ENCODE data around the gene SNAPC2.

The SNAPC2 gene

DNA sequence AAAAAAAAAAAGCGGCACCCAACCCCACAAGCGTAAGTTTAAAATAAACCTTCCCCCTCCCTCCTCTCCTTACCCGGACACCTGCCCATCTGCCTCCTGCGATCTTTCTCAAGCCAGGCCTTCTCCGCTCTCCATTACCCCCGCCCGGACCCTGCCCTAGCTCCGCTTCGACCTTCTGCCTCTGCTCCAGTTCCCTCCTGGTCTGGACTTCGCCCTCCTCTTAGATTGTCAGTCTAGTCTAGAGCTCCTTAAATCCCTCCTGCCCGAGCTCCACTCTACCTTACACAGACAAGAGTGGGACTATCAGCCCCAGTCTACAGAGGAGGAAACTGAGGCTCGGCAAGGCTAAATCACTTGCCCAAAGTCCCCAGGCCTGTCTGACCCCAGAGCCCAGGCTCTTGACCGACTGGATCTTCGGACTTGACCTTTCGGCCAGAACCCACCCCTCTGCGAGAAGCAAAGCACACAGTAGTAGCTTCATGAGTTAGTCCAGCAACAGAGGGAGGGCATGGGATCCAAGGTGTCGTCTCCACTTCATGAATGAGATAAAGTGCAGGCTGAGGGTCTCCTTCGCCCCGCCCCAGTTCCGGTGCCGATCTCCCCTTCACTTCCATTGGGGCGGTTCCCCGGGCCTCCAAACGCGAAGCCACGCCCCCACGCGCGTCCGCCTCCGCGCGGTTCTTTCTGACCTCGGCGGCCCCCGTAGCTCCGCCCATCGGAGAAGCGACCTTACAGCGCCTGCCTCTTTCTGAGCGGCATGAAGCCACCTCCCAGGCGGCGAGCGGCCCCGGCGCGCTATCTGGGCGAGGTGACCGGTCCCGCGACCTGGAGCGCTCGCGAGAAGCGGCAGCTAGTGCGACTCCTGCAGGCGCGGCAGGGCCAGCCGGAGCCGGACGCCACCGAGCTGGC, at the start of gene SNAPC2:
SNAPC2 (plus strand) TSS at position 729 of the 909 bp plus-strand sequence; CDS start at position 758, 29 bp downstream.
- DNase-seq: peak; percentile 78 to 98 (median 95)

DNA sequence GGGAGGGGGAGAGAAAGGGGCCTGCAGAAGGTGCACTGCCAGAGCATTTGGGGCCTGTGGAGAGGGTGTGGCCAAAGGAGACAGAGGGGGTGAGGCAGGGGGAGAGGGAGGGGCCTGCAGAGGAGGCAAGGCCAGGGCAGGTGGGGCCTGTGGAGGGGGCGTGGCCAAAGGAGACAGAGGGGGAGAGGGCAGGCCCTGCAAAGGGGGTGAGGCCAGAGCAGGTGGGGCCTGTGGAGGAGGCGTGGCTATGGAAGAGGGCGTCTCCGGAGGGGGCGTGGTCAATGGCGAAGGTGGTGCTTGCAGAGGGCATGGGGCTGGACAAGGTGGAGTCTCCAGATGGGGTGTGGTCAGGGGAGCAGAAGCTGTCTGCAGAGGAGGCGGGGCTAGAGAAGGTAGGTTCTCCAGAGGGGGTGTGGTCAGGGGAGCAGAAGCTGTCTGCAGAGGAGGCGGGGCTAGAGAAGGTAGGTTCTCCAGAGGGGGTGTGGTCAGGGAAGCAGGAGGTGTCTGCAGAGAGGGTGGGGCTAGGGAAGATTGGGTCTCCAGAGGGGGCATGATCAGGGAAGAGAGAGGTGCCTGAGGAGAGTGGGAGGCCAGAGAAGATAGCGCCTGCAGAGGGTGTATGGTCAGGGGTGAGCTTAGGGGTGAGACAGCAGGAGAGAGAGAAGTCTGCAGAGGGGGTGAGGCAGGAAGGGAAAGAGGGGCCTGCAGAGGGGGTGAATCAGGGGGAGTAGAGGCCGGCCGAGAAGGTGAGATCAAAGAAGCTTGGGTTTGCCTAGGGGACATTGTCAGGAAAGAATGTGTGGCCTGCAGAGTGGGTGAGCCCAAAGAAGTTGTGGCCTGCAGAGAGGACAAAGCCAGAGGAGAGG, 49.3 kb upstream of the SNAPC2 start:
- DNase-seq: peak in 1 of 14 donors; percentile 25

GRCh38 chr19:7871437-7872305, 48.5 kb upstream of the SNAPC2 start:
- DNase-seq: peak in 9 of 14 donors; percentile 17 to 59 (median 43)

DNA sequence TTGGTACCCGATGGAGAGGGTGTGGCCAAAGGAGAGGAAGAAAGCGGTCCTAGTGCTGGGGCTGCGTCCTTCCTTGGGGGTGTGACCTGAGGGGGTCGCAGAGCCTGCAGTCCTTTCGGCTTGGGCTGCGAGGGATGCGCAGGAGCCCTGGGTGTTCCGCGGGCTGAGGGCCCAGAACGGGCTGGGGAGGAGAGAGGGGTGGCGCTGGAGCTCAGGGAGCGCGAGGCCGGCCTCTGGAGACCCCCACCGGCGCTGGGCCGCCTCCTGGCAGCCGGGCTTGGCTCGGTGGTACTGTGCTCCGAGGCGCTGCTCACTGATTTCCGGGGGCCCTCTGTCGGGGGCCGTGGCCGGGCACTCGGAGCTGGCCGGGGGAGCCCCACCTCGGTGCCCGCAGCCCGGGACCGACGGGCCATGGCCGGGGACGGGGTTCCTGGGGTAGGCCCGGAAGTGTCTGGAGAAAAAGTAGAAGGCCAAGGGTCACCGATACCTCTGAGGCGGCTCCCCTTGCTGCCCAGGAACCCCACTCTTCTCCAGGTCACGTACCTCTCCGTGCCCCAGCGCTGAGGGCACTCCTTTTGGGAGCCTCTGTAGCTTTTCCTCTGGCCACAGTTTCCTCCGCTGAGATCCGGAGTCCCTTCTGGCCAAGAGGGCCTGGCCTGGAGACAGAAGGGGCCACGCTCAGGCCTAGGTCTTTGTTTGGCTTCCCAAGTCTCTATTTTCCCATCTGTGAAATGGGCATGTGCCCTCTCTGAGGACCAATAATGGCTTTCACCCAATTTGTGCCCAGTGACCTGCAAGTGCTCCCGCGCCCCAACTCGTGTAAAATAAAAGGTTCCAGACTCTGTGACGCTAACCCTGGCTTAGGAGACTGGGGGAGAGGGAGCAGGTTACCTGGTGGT, 47.6 kb upstream of the SNAPC2 start:
- no peak for DNase-seq

GRCh38 chr19:7873304-7874075, 46.6 kb upstream of the SNAPC2 start:
- peak in 1 of 14 donors; percentile 60 for DNase-seq

- DNase-seq: peak in 5 of 14 donors; percentile 6 to 84 (median 32)
Observed at GRCh38 chr19:7874076-7874896, 45.9 kb upstream of the SNAPC2 start, which contains the start of gene PRR36. PRR36 (minus strand) TSS chr19:7874390; CDS start chr19:7873689, 701 bp downstream.

GRCh38 chr19:7874897-7875273, 45.3 kb upstream of the SNAPC2 start:
- no peak for DNase-seq

GRCh38 chr19:7877249-7877836, 42.8 kb upstream of the SNAPC2 start:
- no peak for DNase-seq

DNA sequence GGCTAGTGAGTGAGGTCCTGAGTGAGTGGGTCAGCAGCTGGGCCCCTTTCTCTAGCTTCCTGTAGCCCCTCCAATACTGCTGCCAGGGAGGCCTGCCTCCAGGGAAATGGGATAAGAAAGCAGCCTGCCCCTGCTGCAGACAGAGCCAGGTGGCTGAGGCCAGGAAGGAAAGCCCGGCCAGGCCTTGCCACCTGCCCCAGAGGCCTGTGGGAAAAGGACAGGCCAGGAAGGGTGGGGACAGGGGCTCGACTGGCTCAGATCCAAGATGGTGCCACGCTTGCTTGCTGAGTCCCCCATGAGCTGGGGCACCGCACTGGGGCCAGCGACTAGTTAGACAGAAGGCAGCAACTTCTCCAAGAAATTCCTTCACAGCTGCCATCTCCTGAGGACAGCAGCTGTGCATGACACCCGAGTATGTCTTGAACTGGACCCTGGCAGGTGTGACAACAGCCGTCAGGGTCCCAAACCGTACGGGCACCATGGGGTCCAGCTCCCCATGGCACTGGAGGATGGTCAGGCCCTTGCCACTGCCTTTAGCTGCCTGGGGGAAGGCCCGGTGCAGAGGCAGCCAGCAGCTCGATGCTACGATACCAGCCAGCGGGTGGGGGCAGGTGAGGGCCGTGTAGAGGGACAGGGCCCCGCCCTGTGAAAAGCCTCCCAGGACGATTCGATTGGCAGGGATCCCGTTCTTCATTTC, 40.9 kb upstream of the SNAPC2 start:
- no peak for DNase-seq

GRCh38 chr19:7879836-7880235, 40.3 kb upstream of the SNAPC2 start:
- DNase-seq: no peak

DNA sequence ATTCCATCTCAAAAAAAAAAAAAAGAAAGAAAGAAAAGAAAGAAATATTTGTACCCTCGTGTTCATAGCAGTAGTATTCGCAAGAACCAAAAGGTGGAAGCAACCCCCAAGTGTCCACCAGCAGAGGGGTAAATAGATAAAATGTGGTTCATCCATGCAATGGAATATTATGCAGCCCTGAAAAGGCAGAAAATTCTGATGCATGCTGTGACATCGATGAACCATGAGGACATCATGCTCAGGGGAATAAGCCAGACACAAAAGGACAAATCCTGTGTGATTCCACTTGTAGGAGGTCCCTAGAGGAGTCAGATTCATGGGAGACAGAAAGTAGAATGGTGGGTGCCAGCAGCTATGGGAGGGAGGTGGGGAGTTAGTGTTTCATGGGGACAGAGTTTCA, 38.2 kb upstream of the SNAPC2 start:
- DNase-seq: no peak

DNA sequence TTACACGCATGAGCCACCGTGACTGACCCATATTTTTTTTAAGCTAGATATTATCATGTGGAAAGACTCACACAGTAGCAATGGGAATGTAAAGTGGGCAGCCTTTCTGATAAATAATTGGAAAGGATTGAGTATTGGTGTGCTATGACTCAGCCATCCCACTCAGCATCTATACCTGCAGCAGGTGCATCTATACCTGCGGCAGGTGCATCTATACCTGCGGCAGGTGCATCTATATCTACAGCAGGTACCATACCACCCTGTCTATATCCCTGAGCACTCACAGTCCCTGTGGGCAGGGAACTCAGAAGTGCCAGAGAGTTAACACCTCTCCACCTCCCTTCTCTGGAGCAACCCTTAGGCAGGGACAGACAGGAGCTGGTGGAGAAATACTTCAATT, 37.0 kb upstream of the SNAPC2 start:
- DNase-seq: no peak

- DNase-seq: no peak
Observed at GRCh38 chr19:7883796-7884570, 36.2 kb upstream of the SNAPC2 start.

GRCh38 chr19:7885818-7886217, 34.3 kb upstream of the SNAPC2 start:
- DNase-seq: no peak

DNA sequence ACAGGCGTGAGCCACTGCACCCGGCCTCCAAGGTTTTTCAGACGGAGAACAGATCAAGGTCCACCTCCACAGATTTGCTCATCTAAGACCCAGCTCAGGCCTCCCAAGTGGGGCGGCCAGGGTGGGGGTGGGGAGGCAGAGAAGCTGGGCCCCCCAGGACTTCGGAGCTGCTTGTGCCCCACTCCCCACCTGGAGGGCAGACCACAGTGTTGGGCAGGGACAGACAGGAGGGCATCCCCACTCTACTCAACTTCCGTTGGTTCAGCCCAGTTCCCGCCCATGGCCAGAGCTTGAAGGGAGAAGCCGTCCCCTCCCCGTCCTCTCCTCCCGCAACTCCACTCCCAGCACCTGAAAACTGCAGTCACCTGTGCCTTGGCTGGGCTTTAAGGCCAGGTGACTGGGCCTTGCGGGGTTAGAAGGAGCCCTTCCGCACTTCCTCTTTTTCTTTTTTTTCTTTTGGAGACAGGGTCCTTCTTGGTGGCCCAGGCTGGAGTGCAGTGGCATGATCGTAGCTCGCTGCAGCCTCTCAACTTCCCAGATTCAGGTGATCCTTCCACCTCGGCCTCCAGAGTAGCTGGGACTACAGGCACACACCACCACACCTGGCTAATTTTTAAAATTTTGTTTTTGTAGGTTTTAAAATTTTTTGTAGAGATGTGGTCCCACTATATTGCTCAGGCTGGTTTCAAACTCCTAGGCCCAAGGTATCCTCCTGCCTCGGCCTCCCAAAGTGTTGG, 32.6 kb upstream of the SNAPC2 start:
- no peak for DNase-seq

GRCh38 chr19:7888145-7888825, 31.9 kb upstream of the SNAPC2 start, which contains the start of gene LRRC8E:
LRRC8E (plus strand) TSS chr19:7888510; CDS start chr19:7895604, 7,094 bp downstream.
- DNase-seq: no peak
